SU-DHL-6 (cell line): ENCODE data around the gene STX19.

ENCODE experiments used
- H2AFZ ChIP-seq: fragments of 200-600 bp; sonication (generic); 2 replicates; pipeline ENCODE4 v1.6.1; 2014; ENCODE audit warnings: low read depth, mild to moderate bottlenecking, moderate library complexity, mixed read lengths, antibody characterized with exemption, low read length; ENCODE audit not compliant: severe bottlenecking
- H3F3A ChIP-seq: fragments of 200-600 bp; shearing (Covaris generic); 2 replicates; pipeline ENCODE4 v1.6.0; 2016; ENCODE audit warnings: antibody characterized with exemption, mild to moderate bottlenecking; ENCODE audit not compliant: insufficient read depth
- H3K27ac ChIP-seq: fragments of 200-600 bp; sonication (generic); 2 replicates; pipeline ENCODE4 v1.5.1; 2016; ENCODE audit warnings: low read depth, mild to moderate bottlenecking, low read length, moderate library complexity, mixed read lengths
- H3K27me3 ChIP-seq: fragments of 200-600 bp; sonication (generic), shearing (Covaris generic); 2 replicates; pipeline ENCODE4 v1.6.0; 2014; ENCODE audit warnings: mild to moderate bottlenecking, low read length
- H3K36me3 ChIP-seq: fragments of 200-600 bp; sonication (generic); 2 replicates; pipeline ENCODE4 v1.6.1; 2014; ENCODE audit warnings: mild to moderate bottlenecking, low read length, mixed read lengths
- H3K4me2 ChIP-seq: fragments of 300-600, 200-600 bp; shearing (Covaris generic), sonication (generic); 2 replicates; pipeline ENCODE4 v1.6.0; 2014; ENCODE audit warnings: low read length, low read depth, mild to moderate bottlenecking; ENCODE audit not compliant: poor library complexity, severe bottlenecking
- H3K4me3 ChIP-seq: fragments of 200-600 bp; sonication (generic); 2 replicates; pipeline ENCODE4 v1.5.1; 2014; ENCODE audit warnings: antibody characterized with exemption, low read length, mild to moderate bottlenecking, mixed read lengths; ENCODE audit not compliant: insufficient read depth, poor library complexity, severe bottlenecking
- H3K79me2 ChIP-seq: fragments of 200-600 bp; sonication (generic); 2 replicates; pipeline ENCODE4 v1.6.1; 2014; ENCODE audit warnings: mild to moderate bottlenecking, low read length, moderate library complexity; ENCODE audit not compliant: insufficient read depth
- H3K9ac ChIP-seq: fragments of 200-600 bp; sonication (generic); 2 replicates; pipeline ENCODE4 v1.7.0; 2014; ENCODE audit warnings: mild to moderate bottlenecking, low read length
- H3K9me2 ChIP-seq: fragments of 200-600 bp; sonication (generic); replicated peaks from 2 replicates; pipeline ENCODE4 v1.6.1; 2014; ENCODE audit warnings: low read length; ENCODE audit not compliant: insufficient read depth
- H3K9me3 ChIP-seq: fragments of 200-600 bp; sonication (generic); 2 replicates; pipeline ENCODE4 v1.6.1; 2014; ENCODE audit warnings: low read length, mixed read lengths; ENCODE audit not compliant: insufficient read depth
- H4K20me1 ChIP-seq: fragments of 200-600 bp; sonication (generic); 2 replicates; pipeline ENCODE4 v1.6.1; 2014; ENCODE audit warnings: low read depth, mild to moderate bottlenecking, antibody characterized with exemption, low read length, moderate library complexity, mixed read lengths
- CTCF ChIP-seq: fragments of 200-600 bp; sonication (generic); IDR thresholded peaks from one replicate; pipeline ENCODE4 v1.5.1; 2017; ENCODE audit warnings: antibody characterized with exemption, mild to moderate bottlenecking, low read length, moderate library complexity; ENCODE audit not compliant: insufficient read depth, poor library complexity, severe bottlenecking
- EZH2phosphoT487 ChIP-seq: fragments of 200-600 bp; sonication (generic), shearing (Covaris generic); conservative IDR thresholded peaks from 2 replicates; pipeline ENCODE4 v1.6.1; 2018; ENCODE audit warnings: mild to moderate bottlenecking, antibody characterized with exemption, low read length, moderate library complexity, mixed read lengths

The STX19 gene

DNA sequence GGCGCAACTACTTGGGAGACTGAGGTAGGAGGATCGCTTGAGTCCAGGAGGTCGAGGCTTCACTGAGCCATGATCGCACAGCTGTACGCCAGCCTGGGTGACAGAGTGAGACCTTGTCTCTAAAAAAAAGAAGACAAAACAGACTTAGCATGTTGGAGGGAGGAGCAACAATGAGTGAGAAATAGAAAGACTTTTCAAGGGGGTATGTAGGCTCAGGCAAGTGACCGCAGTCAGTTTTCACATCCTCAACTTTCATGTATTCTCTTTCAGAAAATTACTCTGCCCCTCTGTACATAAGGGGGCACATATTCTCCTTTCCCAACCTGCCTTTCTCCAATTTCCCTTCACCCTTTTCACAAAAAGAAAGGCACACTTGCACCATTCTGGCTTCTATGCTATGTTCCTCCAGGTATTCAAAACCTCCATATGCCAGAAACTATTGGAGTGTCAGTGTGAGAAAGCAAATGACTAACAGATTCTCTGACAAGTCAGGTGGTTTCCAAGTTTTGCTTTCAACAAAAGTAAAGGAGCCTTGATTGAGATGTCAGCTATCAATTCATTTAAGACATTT is 42.0 kb upstream of the STX19 start:
- Histone ChIP-seq H3K9ac (no peak overlapping the region), H3K36me3 (peaks cover 18% of the 10 kb centered on the region), H4K20me1 (no peaks in the 10 kb centered on the region), H3K4me3 (no peak overlapping the region), H2AFZ (no peak overlapping the region), H3K27me3 (no peaks in the 10 kb centered on the region), H3K9me2 (no peaks in the 10 kb centered on the region), H3K79me2 (peaks cover 60% of the 10 kb centered on the region), H3F3A (no peaks in the 10 kb centered on the region; the same call in 1 of the 2 replicates), H3K27ac (no peak overlapping the region), H3K4me2 (no peak overlapping the region), H3K9me3 (no peaks in the 10 kb centered on the region)
- no peak for TF ChIP-seq CTCF
- TF ChIP-seq EZH2phosphoT487 = no peak

DNA sequence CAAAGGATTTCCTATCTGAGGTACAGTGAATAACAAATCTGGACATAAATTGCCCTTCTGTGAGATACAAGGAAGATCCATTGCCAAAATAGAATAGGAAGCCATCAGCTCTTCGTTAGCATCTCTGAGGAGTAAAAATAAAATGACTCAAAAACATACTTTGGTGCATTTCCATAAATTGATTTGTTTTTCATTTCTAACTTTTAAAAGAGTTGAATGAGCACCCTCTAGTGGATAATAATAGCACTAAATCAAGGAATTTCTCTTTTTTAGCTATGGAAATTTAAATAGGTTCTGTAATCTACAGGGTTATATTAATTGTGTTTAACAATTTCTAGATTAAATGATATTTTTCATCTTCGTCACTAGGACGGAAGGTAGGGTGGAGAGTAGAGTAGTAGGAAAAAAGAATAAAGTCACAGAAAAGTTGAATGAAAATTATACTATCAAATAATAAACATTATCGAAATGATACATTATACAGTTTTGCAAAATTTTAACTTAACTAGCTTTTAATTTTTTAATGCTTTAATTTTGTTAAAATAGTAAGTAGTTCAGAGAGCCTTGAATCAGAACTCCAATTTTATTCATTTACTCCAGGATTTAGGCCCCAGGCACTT is 40.9 kb upstream of the STX19 start:
- TF ChIP-seq EZH2phosphoT487 (no peak), CTCF (peak; percentile 64)
- peaks cover 18% of the 10 kb centered on the region for H3K36me3 ChIP-seq

GRCh38 chr3:94066506-94067500 is 38.4 kb upstream of the STX19 start:
- Histone ChIP-seq H3K4me2 (peak overlapping the region; percentile 98), H3K4me3 (no peak overlapping the region), H4K20me1 (no peaks in the 10 kb centered on the region), H3K36me3 (peaks cover 18% of the 10 kb centered on the region), H3K79me2 (peaks cover 62% of the 10 kb centered on the region), H3K9ac (no peak overlapping the region), H3F3A (peaks cover 9% of the 10 kb centered on the region; the same call in 1 of the 2 replicates), H3K9me2 (no peaks in the 10 kb centered on the region), H2AFZ (no peak overlapping the region), H3K27ac (peak overlapping the region; percentile 7; the same call in 1 of the 2 replicates), H3K27me3 (no peaks in the 10 kb centered on the region), H3K9me3 (no peaks in the 10 kb centered on the region)
- TF ChIP-seq CTCF (no peak), EZH2phosphoT487 (no peak)

More for the DNA sequence above, 40.9 kb upstream of the STX19 start:
- Histone ChIP-seq H3K4me3 (no peak overlapping the region), H2AFZ (no peak overlapping the region), H3K9ac (no peak overlapping the region), H3K27me3 (no peaks in the 10 kb centered on the region), H3K9me2 (no peaks in the 10 kb centered on the region), H3K9me3 (no peaks in the 10 kb centered on the region), H4K20me1 (no peaks in the 10 kb centered on the region), H3K4me2 (no peak overlapping the region), H3F3A (no peaks in the 10 kb centered on the region; the same call in 1 of the 2 replicates), H3K79me2 (peaks cover 60% of the 10 kb centered on the region), H3K27ac (no peak overlapping the region)
